Muscle of arm (tissue), 12 donors: ENCODE results near the gene EPB41L4B. TPM values are rescaled to one million over a fixed set of nuclear protein-coding genes. Genes with fewer than 3 reads are reported as not detected.
"Not testable (repeated sequence)": the region's sequence is repeated elsewhere in the genome, so short reads cannot be mapped to it uniquely, and the experiment has no call there.

Experiments used
- DNase-seq: peaks from one replicate; pipeline ENCODE4 v3.0.0-alpha.2; 2013
- polyA plus RNA-seq, 12 donors: library from polyadenylated mRNA; unstranded; fragments of 120-200 nt; gene quantifications; one replicate each; pipeline ENCODE4 v1.2.1, GENCODE V29; 2013; ENCODE audit not compliant: insufficient read length in 12 of 12

EPB41L4B gene
- polyA plus RNA-seq, 12 donors = 6.5 to 17.4 (median 10.4) TPM; not detected in 1

GRCh38 chr9:109246533-109246932, 74.3 kb downstream of the EPB41L4B start:
- no peak for DNase-seq

GRCh38 chr9:109245310-109245897, 75.5 kb downstream of the EPB41L4B start:
- no peak for DNase-seq

GRCh38 chr9:109244179-109245132, 76.4 kb downstream of the EPB41L4B start:
- DNase-seq = peak; percentile 79

GRCh38 chr9:109242741-109243140, 78.1 kb downstream of the EPB41L4B start:
- no peak for DNase-seq

- no peak for DNase-seq
Measured at GRCh38 chr9:109242014-109242413, 78.8 kb downstream of the EPB41L4B start.

- DNase-seq = no peak
Measured at GRCh38 chr9:109241207-109241606, 79.7 kb downstream of the EPB41L4B start.

- DNase-seq = no peak
Measured at GRCh38 chr9:109239240-109239639, 81.6 kb downstream of the EPB41L4B start.

GRCh38 chr9:109238655-109239054, 82.2 kb downstream of the EPB41L4B start:
- DNase-seq = no peak

- DNase-seq = no peak
Measured at GRCh38 chr9:109238125-109238524, 82.7 kb downstream of the EPB41L4B start.

- no peak for DNase-seq
Measured at GRCh38 chr9:109232449-109233237, 88.2 kb downstream of the EPB41L4B start.

- no peak for DNase-seq
Measured at GRCh38 chr9:109231593-109231992, 89.3 kb downstream of the EPB41L4B start.

GRCh38 chr9:109230277-109230676, 90.6 kb downstream of the EPB41L4B start:
- DNase-seq = no peak

GRCh38 chr9:109229682-109230081, 91.2 kb downstream of the EPB41L4B start:
- no peak for DNase-seq

- no peak for DNase-seq
Measured at GRCh38 chr9:109228093-109228642, 92.7 kb downstream of the EPB41L4B start.

GRCh38 chr9:109225629-109226028, 95.2 kb downstream of the EPB41L4B start:
- DNase-seq = no peak

- no peak for DNase-seq
Measured at GRCh38 chr9:109224751-109225150, 96.1 kb downstream of the EPB41L4B start.

GRCh38 chr9:109218242-109218641, 102.6 kb downstream of the EPB41L4B start:
- DNase-seq = not testable (repeated sequence)

- no peak for DNase-seq
Measured at GRCh38 chr9:109214414-109214813, 106.4 kb downstream of the EPB41L4B start.

- DNase-seq = no peak
Measured at GRCh38 chr9:109213285-109214121, 107.4 kb downstream of the EPB41L4B start.

- no peak for DNase-seq
Measured at GRCh38 chr9:109212768-109213167, 108.1 kb downstream of the EPB41L4B start.

GRCh38 chr9:109206670-109207069, 114.2 kb downstream of the EPB41L4B start:
- no peak for DNase-seq
